Spleen (tissue), 11 donors: ENCODE data around the gene IL1R2. TPM values are rescaled to one million over a fixed set of nuclear protein-coding genes. Genes with fewer than 3 reads are reported as not detected.

Experiments
- DNase-seq: peaks from one replicate; pipeline ENCODE4 v3.0.0-alpha.2; 2020
- H3K27ac ChIP-seq, 8 donors: fragments of 200-600 bp; sonication (generic) in 7 of 8; 1 replicate in 4 of 8; 2 replicates in 4 of 8; pipeline versions ENCODE4 v1.5.0 to v1.8.0; 2016 to 2021; ENCODE audit warnings: inconsistent platforms in 4 of 8, mild to moderate bottlenecking in 4 of 8, moderate library complexity in 1 of 8
- H3K27me3 ChIP-seq, 7 donors: fragments of 200-600 bp; sonication (generic) in 6 of 7; replicated peaks in 1 of 7; 1 replicate in 4 of 7; 2 replicates in 3 of 7; pipeline versions ENCODE4 v1.5.0 to v1.8.0; 2016 to 2021; ENCODE audit warnings: inconsistent platforms in 3 of 7, mild to moderate bottlenecking in 1 of 7
- H3K36me3 ChIP-seq, 6 donors: fragments of 200-600 bp; sonication (generic) in 5 of 6; 1 replicate in 4 of 6; 2 replicates in 2 of 6; pipeline versions ENCODE4 v1.5.0 to v1.8.0; 2016 to 2021; ENCODE audit warnings: inconsistent platforms in 2 of 6
- H3K4me1 ChIP-seq, 6 donors: fragments of 200-600 bp; sonication (generic) in 5 of 6; 1 replicate in 3 of 6; 2 replicates in 3 of 6; pipeline versions ENCODE4 v1.5.0 to v1.8.0; 2016 to 2021; ENCODE audit warnings: inconsistent platforms in 3 of 6
- H3K4me3 ChIP-seq, 8 donors: fragments of 200-600 bp; sonication (generic) in 7 of 8; 1 replicate in 4 of 8; 2 replicates in 4 of 8; pipeline versions ENCODE4 v1.5.0 to v1.8.0; 2016 to 2021; ENCODE audit warnings: inconsistent platforms in 4 of 8, mild to moderate bottlenecking in 4 of 8, moderate library complexity in 2 of 8
- H3K9me3 ChIP-seq, 8 donors: fragments of 200-600 bp; sonication (generic) in 7 of 8; 1 replicate in 4 of 8; 2 replicates in 4 of 8; pipeline versions ENCODE4 v1.5.0 to v1.8.0; 2016 to 2021; ENCODE audit warnings: inconsistent platforms in 4 of 8
- CTCF ChIP-seq, 11 experiments: fragments of 200-600 bp in 7 of 11; fragments of 450-650 bp in 4 of 11; sonication (generic) in 4 of 11; IDR thresholded peaks in 8 of 11; conservative IDR thresholded peaks in 3 of 11; 1 replicate in 7 of 11; 2 replicates in 4 of 11; pipeline versions ENCODE4 v1.4.0 to v1.8.0; 2016 to 2021; ENCODE audit warnings: antibody characterized with exemption in 11 of 11, inconsistent platforms in 4 of 11, mild to moderate bottlenecking in 1 of 11
- POLR2A ChIP-seq, 3 donors: fragments of 450-650 bp; IDR thresholded peaks; one replicate each; pipeline ENCODE4 v1.5.1; 2017; ENCODE audit warnings: antibody characterized with exemption in 3 of 3, mild to moderate bottlenecking in 1 of 3
- POLR2AphosphoS5 ChIP-seq, 3 donors: sonication (generic); formaldehyde crosslinking; IDR thresholded peaks; one replicate each; pipeline ENCODE4 v1.5.1; 2017; ENCODE audit warnings: antibody characterized with exemption in 3 of 3
- WGBS, 5 donors: extraction: QIAGEN DNeasy Blood & Tissue Kit in 3 of 5; methylation state at CpG; one replicate each; pipeline versions ENCODE4 v1.1.5 to v1.1.7; 2013 to 2018; 5-methylcytosine and 5-hydroxymethylcytosine counted together
- intact Hi-C: fragments of 100-400 bp; cut with DNase I; formaldehyde crosslinking; loops from one replicate; pipeline ENCODE4 v1.15.0; 2023; ENCODE audit warnings: low total_unique reads
- polyA plus RNA-seq, 3 donors: library from polyadenylated mRNA; stranded (reverse); fragments of 200-250 nt; gene quantifications; one replicate each; pipeline ENCODE4 v1.2.1, GENCODE V29; 2013
- total RNA-seq, 7 donors: library from RNA; depleted of rRNA in 3 of 7; stranded (reverse); fragments of >200 nt in 3 of 7; fragmentation: NEBNext Ultra II Directional in 4 of 7; extraction: Animal tissue kit (Norgen Biotek cat#: 25700) in 4 of 7; gene quantifications; one replicate each; pipeline versions ENCODE4 v1.1.0 to v1.2.1, GENCODE V29; 2016 to 2021
- donor health status: healthy with polysubstance abuse.
- donor health status: DM: no; HTN: no; CAD: no; lungs with moderate emphysema.
- donor health status: DM: no; HTN: no; CAD: no.
- donor health status: Bipolar disorder and iron deficiency.
- donor health status: healthy.
- donor health status: DM: no; HTN: no; CAD: no.
- donor health status: DM: yes; HTN: yes; CAD: no.

The IL1R2 gene
- total and polyA plus RNA-seq, 10 donors, result 20.1 to 607 (median 116) TPM

- intact Hi-C loops, result no loop called here
- peak in 1 of 11 experiments; percentile 24 for TF ChIP-seq CTCF (IDR thresholded peaks at IDR 0.05 in 8 of 11, conservative IDR thresholded peaks at IDR 0.05 in 3 of 11)
- peak in 2 of 3 donors; percentile 14 to 76 for TF ChIP-seq POLR2AphosphoS5 (IDR thresholded peaks at IDR 0.05)
- no peak for TF ChIP-seq POLR2A (IDR thresholded peaks at IDR 0.05)
- Histone ChIP-seq H3K4me3 (peak overlapping the region in 3 of 8 donors; percentile 25 to 59 (median 35)), H3K4me1 (peaks cover 0 to 30% (median 2%) of the 10 kb centered on the region in 6 donors), H3K27ac (peak overlapping the region in 7 of 8 donors; percentile 78 to 94 (median 89)), H3K36me3 (no peaks in the 10 kb centered on the region), H3K27me3 (no peaks in the 10 kb centered on the region), H3K9me3 (peaks cover 0 to 11% (median 2%) of the 10 kb centered on the region in 8 donors)
- 48 to 74% (median 60%) methylated on average over 12 of the region's 12 CpGs for WGBS, 5 donors
- peak; percentile 83 for DNase-seq
These were observed 30.2 kb upstream of the IL1R2 start for GRCh38 chr2:101961338-101962191.

- intact Hi-C loops, result no loop called here
- Histone ChIP-seq H3K4me1 (peaks cover 0 to 34% (median 2%) of the 10 kb centered on the region in 6 donors), H3K27ac (peak overlapping the region in 7 of 8 donors; percentile 78 to 94 (median 89)), H3K4me3 (peak overlapping the region in 3 of 8 donors; percentile 25 to 59 (median 35)), H3K36me3 (no peaks in the 10 kb centered on the region), H3K27me3 (no peaks in the 10 kb centered on the region), H3K9me3 (peaks cover 0 to 7% (median 1%) of the 10 kb centered on the region in 8 donors)
- 69 to 91% (median 82%) methylated on average over 11 of the region's 11 CpGs for WGBS, 5 donors
- DNase-seq, result peak; percentile 77
- TF ChIP-seq POLR2A (IDR thresholded peaks at IDR 0.05) (no peak), POLR2AphosphoS5 (IDR thresholded peaks at IDR 0.05) (peak in 1 of 3 donors; percentile 44), CTCF (IDR thresholded peaks at IDR 0.05 in 8 of 11, conservative IDR thresholded peaks at IDR 0.05 in 3 of 11) (no peak)
These were observed 29.5 kb upstream of the IL1R2 start for GRCh38 chr2:101962309-101962708.

GRCh38 chr2:101963198-101963597 lies 28.6 kb upstream of the IL1R2 start:
- no peaks in the 10 kb centered on the region for H3K27me3 ChIP-seq
- TF ChIP-seq CTCF (IDR thresholded peaks at IDR 0.05 in 8 of 11, conservative IDR thresholded peaks at IDR 0.05 in 3 of 11), result no peak
- TF ChIP-seq POLR2A (IDR thresholded peaks at IDR 0.05), result no peak
- TF ChIP-seq POLR2AphosphoS5 (IDR thresholded peaks at IDR 0.05), result no peak
- intact Hi-C loops, result no loop called here
- H3K4me3 ChIP-seq, result peak overlapping the region in 1 of 8 donors; percentile 59
- H3K27ac ChIP-seq, result peak overlapping the region in 4 of 8 donors; percentile 85 to 94 (median 92)
- peaks cover 0 to 41% (median 2%) of the 10 kb centered on the region in 6 donors for H3K4me1 ChIP-seq
- DNase-seq, result peak; percentile 62
- H3K9me3 ChIP-seq, result no peaks in the 10 kb centered on the region
- no peaks in the 10 kb centered on the region for H3K36me3 ChIP-seq
- WGBS, 5 donors, result 72 to 81% (median 76%) methylated on average over 4 of the region's 4 CpGs
